H1 (cell line): ENCODE data around the gene MAP1A. TPM values are rescaled to one million over a fixed set of nuclear protein-coding genes. Genes with fewer than 3 reads are reported as not detected.

Experiments used
- CBX8 ChIP-seq: fragments of 300-800, 300-1000 bp; sonication (generic); IDR thresholded peaks from 2 replicates; pipeline ENCODE4 v1.7.1; 2016; ENCODE audit warnings: low read depth, low read length, borderline replicate concordance
- polyA plus RNA-seq, 7 experiments: library from polyadenylated mRNA; depleted of rRNA in 3 of 7; stranded (reverse) in 5 of 7; unstranded in 2 of 7; fragments of >200 nt in 5 of 7; fragments of 200-250 nt in 2 of 7; gene quantifications; 1 replicate in 5 of 7; 2 replicates in 1 of 7; 4 replicates in 1 of 7; pipeline versions ENCODE4 v1.2.1 to v1.2.3, GENCODE V29; 2011 to 2013; ENCODE audit warnings: missing spikeins in 2 of 7, mixed read lengths in 2 of 7
- total RNA-seq: library from RNA; stranded (reverse); fragmentation: NEBNext Ultra II Directional; extraction: Animal tissue kit (Norgen Biotek cat#: 25700); gene quantifications from 2 replicates; pipeline ENCODE4 v1.2.1, GENCODE V29; 2021

Gene MAP1A
- total and polyA plus RNA-seq, 2 of the 8 experiments (the other 6 are each of a cell fraction or from before 2014, with no cell fraction given): 0.80 to 2.4 TPM

- TF ChIP-seq CBX8: no peak
- TF ChIP-seq, all 59 proteins: peak for 13
Observed at GRCh38 chr15:43511012-43511885, 6.2 kb upstream of the MAP1A start (continued).
